Stimulated activated CD4-positive, alpha-beta T cell treated with anti-CD3 and anti-CD28 coated beads, Interleukin-4, amount 100 ng/mL, for 4 hours (primary cell): Measurements from ENCODE around the gene RBMS3.
"Not testable (repeated sequence)": the region's sequence is repeated elsewhere in the genome, so short reads cannot be mapped to it uniquely, and the experiment has no call there.

Experiments
- DNase-seq, 2 experiments: peaks; one replicate each; pipeline ENCODE4 v3.0.0-alpha.2; 2020

The RBMS3 gene

GRCh38 chr3:29313981-29314726 is 33.3 kb downstream of the RBMS3 start:
- DNase-seq, result no peak

- no peak for DNase-seq
Measured at GRCh38 chr3:29314727-29315088, 33.8 kb downstream of the RBMS3 start.

GRCh38 chr3:29317659-29318173 is 36.8 kb downstream of the RBMS3 start:
- no peak for DNase-seq

GRCh38 chr3:29318251-29318650 is 37.4 kb downstream of the RBMS3 start:
- DNase-seq, result no peak

GRCh38 chr3:29319262-29319661 is 38.4 kb downstream of the RBMS3 start:
- no peak for DNase-seq

GRCh38 chr3:29319798-29320197 is 38.9 kb downstream of the RBMS3 start:
- DNase-seq, result no peak

GRCh38 chr3:29322586-29322985 is 41.7 kb downstream of the RBMS3 start:
- no peak for DNase-seq

- DNase-seq, result no peak
Measured at GRCh38 chr3:29324180-29324651, 43.3 kb downstream of the RBMS3 start.

- DNase-seq, result not testable (repeated sequence)
Measured at GRCh38 chr3:29326540-29326939, 45.7 kb downstream of the RBMS3 start.

- no peak for DNase-seq
Measured at GRCh38 chr3:29329986-29330890, 49.4 kb downstream of the RBMS3 start.

GRCh38 chr3:29331035-29331434 is 50.2 kb downstream of the RBMS3 start:
- DNase-seq, result no peak

- no peak for DNase-seq
Measured at GRCh38 chr3:29331456-29332194, 50.8 kb downstream of the RBMS3 start.

- no peak for DNase-seq
Measured at GRCh38 chr3:29332195-29332637, 51.3 kb downstream of the RBMS3 start.

GRCh38 chr3:29333576-29333975 is 52.7 kb downstream of the RBMS3 start:
- DNase-seq, result no peak

- no peak for DNase-seq
Measured at GRCh38 chr3:29334706-29335105, 53.8 kb downstream of the RBMS3 start.

- DNase-seq, result no peak
Measured at GRCh38 chr3:29335438-29335837, 54.6 kb downstream of the RBMS3 start.

GRCh38 chr3:29335943-29336342 is 55.1 kb downstream of the RBMS3 start:
- DNase-seq, result no peak

GRCh38 chr3:29337565-29337964 is 56.7 kb downstream of the RBMS3 start:
- no peak for DNase-seq

GRCh38 chr3:29338377-29338776 is 57.5 kb downstream of the RBMS3 start:
- DNase-seq, result no peak

GRCh38 chr3:29339016-29339833 is 58.4 kb downstream of the RBMS3 start:
- no peak for DNase-seq

GRCh38 chr3:29344154-29344553 is 63.3 kb downstream of the RBMS3 start:
- DNase-seq, result no peak

- DNase-seq, result no peak
Measured at GRCh38 chr3:29344935-29345334, 64.1 kb downstream of the RBMS3 start.
